CD4-positive, alpha-beta T cell treated with Interleukin-4 for 1 hour (primary cell): Measurements from ENCODE around the gene SIX5.
A peak's percentile ranks its signal among the peaks of the same experiment; 100 is the strongest.

Experiments
- DNase-seq, 2 donors: peaks; one replicate each; pipeline ENCODE4 v3.0.0-alpha.2; 2020 to 2022

The SIX5 gene

GRCh38 chr19:45792470-45793177 is 23.6 kb upstream of the SIX5 start, which contains the start of gene DMWD:
DMWD (minus strand) TSS chr19:45792845; CDS start chr19:45792756, 89 bp downstream.
- peak; percentile 99 for DNase-seq

- no peak for DNase-seq
Observed at GRCh38 chr19:45791744-45792469, 22.9 kb upstream of the SIX5 start.

GRCh38 chr19:45790942-45791341 is 21.9 kb upstream of the SIX5 start:
- peak; percentile 57 for DNase-seq

- DNase-seq: no peak
Observed at GRCh38 chr19:45789035-45789786, 20.2 kb upstream of the SIX5 start.

- DNase-seq: no peak
Observed at GRCh38 chr19:45786533-45786894, 17.5 kb upstream of the SIX5 start.

GRCh38 chr19:45785781-45786532 is 16.9 kb upstream of the SIX5 start:
- DNase-seq: no peak

- DNase-seq: no peak
Observed at GRCh38 chr19:45785097-45785496, 16.0 kb upstream of the SIX5 start.

GRCh38 chr19:45784096-45784495 is 15.0 kb upstream of the SIX5 start:
- DNase-seq: no peak

- no peak for DNase-seq
Observed at GRCh38 chr19:45782820-45783785, 14.1 kb upstream of the SIX5 start.

- DNase-seq: no peak
Observed at GRCh38 chr19:45782162-45782691, 13.2 kb upstream of the SIX5 start, which contains the start of gene DMPK. DMPK (minus strand) TSS chr19:45782490; CDS start chr19:45782352, 138 bp downstream.

GRCh38 chr19:45781214-45782161 is 12.4 kb upstream of the SIX5 start:
- DNase-seq: no peak

GRCh38 chr19:45780448-45781213 is 11.6 kb upstream of the SIX5 start:
- no peak for DNase-seq

- DNase-seq: no peak
Observed at GRCh38 chr19:45780146-45780447, 11.0 kb upstream of the SIX5 start.

- DNase-seq: peak; percentile 87 to 89
Observed at GRCh38 chr19:45779231-45780145, 10.4 kb upstream of the SIX5 start.

- DNase-seq: no peak
Observed at GRCh38 chr19:45778010-45778661, 9.1 kb upstream of the SIX5 start.

GRCh38 chr19:45777395-45777961 is 8.4 kb upstream of the SIX5 start:
- no peak for DNase-seq

GRCh38 chr19:45774765-45775164 is 5.7 kb upstream of the SIX5 start:
- DNase-seq: no peak
